ENCODE data around the gene SEC61A2.

Gene SEC61A2

DNA sequence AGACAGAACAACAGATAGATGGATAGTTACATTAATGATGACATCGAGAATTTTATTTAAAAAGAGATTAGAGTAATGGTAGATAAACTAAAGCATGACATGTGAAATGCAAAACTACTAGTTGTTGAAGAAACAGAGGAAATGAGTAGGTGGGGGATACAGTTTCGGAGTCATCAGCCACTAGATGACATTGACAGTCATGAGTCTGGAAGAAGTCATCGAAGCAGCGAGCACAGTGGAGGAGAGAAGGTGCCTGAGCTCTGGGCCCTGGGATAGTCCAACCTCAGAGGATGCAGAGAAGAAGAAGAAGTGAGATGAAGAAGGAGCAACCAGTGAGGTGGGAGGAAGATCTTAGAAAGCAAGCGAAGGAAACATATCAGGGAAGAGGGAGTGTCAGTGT lies 20.2 kb upstream of the SEC61A2 start:
- no peaks in the 10 kb centered on the region for H3K9me3 ChIP-seq (ENCODE audit: control insufficient read depth, low read length)
- no peak overlapping the region for H3K27ac ChIP-seq (ENCODE audit: insufficient read depth, low read depth, low read length, poor library complexity, severe bottlenecking)
- no peak overlapping the region for H3K4me3 ChIP-seq (ENCODE audit: insufficient read depth, low read depth, low read length)
- WGBS, 2 experiments: 96% methylated on average over 5 of the region's 5 CpGs
- no peaks in the 10 kb centered on the region for H3K4me1 ChIP-seq (ENCODE audit: control insufficient read depth, insufficient read depth, low read length)
- no peaks in the 10 kb centered on the region for H3K27me3 ChIP-seq (ENCODE audit: control insufficient read depth, insufficient read depth, low read length, poor library complexity, severe bottlenecking)
- peaks cover 24% of the 10 kb centered on the region for H3K36me3 ChIP-seq (ENCODE audit: control insufficient read depth, insufficient read depth, low read length)

DNA sequence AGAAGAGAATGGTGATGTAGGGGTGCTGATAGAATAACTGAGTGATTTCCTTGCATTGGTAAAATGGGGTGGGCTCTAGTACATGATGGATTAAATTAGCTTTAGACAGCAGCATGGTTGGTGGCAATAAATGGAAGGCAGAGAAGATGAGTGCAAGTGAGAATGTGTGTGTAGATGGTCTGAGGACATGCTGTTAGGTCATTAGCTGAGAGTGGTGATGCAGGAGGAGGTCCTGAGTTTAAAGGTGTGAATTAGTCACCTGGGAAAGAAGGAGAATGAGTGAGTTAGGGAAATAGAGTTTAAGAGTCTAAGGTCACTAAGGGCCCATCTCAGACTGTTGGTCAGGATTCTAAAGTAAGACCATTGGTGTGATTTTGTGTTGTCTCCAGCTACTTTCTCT lies 17.9 kb upstream of the SEC61A2 start:
- Histone ChIP-seq H3K9me3 (ENCODE audit: control insufficient read depth, low read length) (no peaks in the 10 kb centered on the region), H3K27me3 (ENCODE audit: control insufficient read depth, insufficient read depth, low read length, poor library complexity, severe bottlenecking) (no peaks in the 10 kb centered on the region), H3K4me3 (ENCODE audit: insufficient read depth, low read depth, low read length) (no peak overlapping the region), H3K36me3 (ENCODE audit: control insufficient read depth, insufficient read depth, low read length) (peaks cover 16% of the 10 kb centered on the region), H3K4me1 (ENCODE audit: control insufficient read depth, insufficient read depth, low read length) (no peaks in the 10 kb centered on the region), H3K27ac (ENCODE audit: insufficient read depth, low read depth, low read length, poor library complexity, severe bottlenecking) (no peak overlapping the region)

DNA sequence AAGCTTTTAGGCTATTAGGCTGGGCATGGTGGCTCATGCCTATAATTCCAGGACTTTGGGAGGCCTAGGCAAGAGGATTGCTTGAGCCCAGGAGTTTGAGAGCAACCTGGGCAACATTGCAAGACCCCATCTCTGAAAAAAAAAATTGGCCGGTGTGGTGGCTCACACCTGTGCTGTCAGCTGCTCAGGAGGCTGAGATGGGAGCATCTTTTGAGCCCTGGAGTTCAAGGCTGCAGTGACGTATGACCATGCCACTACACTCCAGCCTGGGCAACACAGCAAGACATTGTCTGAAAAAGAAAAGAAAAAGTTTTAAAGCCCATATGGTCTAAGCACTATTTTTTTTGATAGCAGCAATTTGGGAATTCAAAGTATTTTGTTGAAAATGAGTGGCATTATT lies 15.8 kb upstream of the SEC61A2 start:
- H3K27me3 ChIP-seq (ENCODE audit: control insufficient read depth, insufficient read depth, low read length, poor library complexity, severe bottlenecking): no peaks in the 10 kb centered on the region
- WGBS, 2 experiments: 91 to 95% methylated on average over 2 of the region's 2 CpGs

DNA sequence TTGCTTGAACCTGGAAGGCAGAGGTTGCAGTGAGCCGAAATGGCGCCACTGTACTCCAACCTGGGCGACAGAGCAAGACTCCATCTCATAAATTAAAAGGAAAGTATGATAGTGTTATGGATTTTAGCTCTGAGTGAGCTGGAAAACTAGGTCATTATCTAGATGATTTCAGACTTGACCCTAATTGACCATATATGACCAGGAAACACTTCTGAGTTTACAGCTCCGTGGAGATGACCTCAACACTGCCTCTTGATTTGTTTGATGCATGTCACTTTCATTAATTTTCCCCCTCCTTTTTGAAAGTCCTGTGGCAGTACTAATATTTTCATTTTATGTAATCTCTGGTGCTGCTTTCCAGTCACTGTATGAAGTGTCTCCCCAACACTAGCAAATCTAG lies 7.8 kb upstream of the SEC61A2 start:
- Histone ChIP-seq H3K36me3 (ENCODE audit: control insufficient read depth, insufficient read depth, low read length) (peaks cover 24% of the 10 kb centered on the region), H3K27me3 (ENCODE audit: control insufficient read depth, insufficient read depth, low read length, poor library complexity, severe bottlenecking) (no peaks in the 10 kb centered on the region), H3K4me1 (ENCODE audit: control insufficient read depth, insufficient read depth, low read length) (no peaks in the 10 kb centered on the region), H3K27ac (ENCODE audit: insufficient read depth, low read depth, low read length, poor library complexity, severe bottlenecking) (no peak overlapping the region), H3K9me3 (ENCODE audit: control insufficient read depth, low read length) (no peaks in the 10 kb centered on the region), H3K4me3 (ENCODE audit: insufficient read depth, low read depth, low read length) (no peak overlapping the region)
- 93 to 95% methylated on average over 4 of the region's 4 CpGs for WGBS, 2 experiments

More for the DNA sequence above, 15.8 kb upstream of the SEC61A2 start:
- Histone ChIP-seq H3K9me3 (ENCODE audit: control insufficient read depth, low read length) (no peaks in the 10 kb centered on the region), H3K4me3 (ENCODE audit: insufficient read depth, low read depth, low read length) (no peak overlapping the region), H3K4me1 (ENCODE audit: control insufficient read depth, insufficient read depth, low read length) (no peaks in the 10 kb centered on the region), H3K27ac (ENCODE audit: insufficient read depth, low read depth, low read length, poor library complexity, severe bottlenecking) (no peak overlapping the region), H3K36me3 (ENCODE audit: control insufficient read depth, insufficient read depth, low read length) (peaks cover 14% of the 10 kb centered on the region)

DNA sequence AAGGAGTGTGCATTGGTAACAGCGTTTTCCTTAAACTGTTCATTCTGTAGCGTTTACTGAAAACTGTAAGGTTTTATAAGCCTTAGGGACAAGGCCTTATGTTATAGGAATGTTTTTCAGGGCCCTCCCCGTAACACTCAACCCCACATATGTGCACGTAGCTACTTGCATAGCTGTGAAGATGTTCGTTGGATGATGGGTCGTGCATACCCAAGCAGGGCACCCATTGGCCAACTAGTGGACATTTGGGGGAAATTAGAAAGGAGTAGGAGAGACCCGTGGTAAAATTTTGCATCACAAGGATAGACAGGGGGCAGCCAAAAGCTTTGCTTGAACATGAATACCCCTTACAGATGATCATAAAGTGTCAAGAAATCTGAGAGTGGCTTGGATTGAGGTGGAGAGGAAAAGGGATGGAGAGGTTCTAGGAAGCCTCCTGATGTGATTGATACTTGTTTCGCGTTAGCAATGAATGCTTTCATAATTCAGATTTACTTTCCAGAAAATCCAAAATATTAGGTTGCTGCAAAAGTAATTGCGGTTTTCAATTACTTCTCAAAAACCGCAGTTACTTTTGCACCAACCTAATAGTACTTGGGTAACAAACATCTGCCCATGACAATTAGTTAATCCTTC lies 878 bp downstream of the SEC61A2 start:
- WGBS, 2 experiments: 28 to 34% methylated on average over 11 of the region's 11 CpGs
- Histone ChIP-seq H3K36me3 (ENCODE audit: control insufficient read depth, insufficient read depth, low read length) (peaks cover 11% of the 10 kb centered on the region), H3K27ac (ENCODE audit: insufficient read depth, low read depth, low read length, poor library complexity, severe bottlenecking) (no peak overlapping the region), H3K4me3 (ENCODE audit: insufficient read depth, low read depth, low read length) (peak overlapping the region; percentile 92), H3K4me1 (ENCODE audit: control insufficient read depth, insufficient read depth, low read length) (peaks cover 4% of the 10 kb centered on the region), H3K27me3 (ENCODE audit: control insufficient read depth, insufficient read depth, low read length, poor library complexity, severe bottlenecking) (no peaks in the 10 kb centered on the region), H3K9me3 (ENCODE audit: control insufficient read depth, low read length) (no peaks in the 10 kb centered on the region)

DNA sequence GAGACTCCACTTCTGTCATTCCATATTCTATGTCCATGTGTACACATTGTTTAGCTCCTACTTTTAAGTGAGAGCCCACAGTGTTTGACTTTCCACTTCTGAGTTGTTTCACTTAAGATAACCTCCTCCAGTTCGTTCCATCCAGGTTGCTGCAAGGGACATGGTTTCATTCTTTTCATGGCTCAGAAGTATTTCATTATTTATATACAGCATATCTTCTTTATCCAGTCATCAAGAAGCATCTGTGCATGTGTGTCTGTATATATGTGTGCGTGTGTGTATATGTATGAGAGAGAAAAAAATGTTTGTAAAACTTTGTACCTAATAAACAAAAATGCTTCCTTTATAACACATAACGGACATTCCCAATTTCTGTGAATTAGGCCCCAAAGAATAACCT lies 6.2 kb downstream of the SEC61A2 start:
- no peaks in the 10 kb centered on the region for H3K9me3 ChIP-seq (ENCODE audit: control insufficient read depth, low read length)
- H3K4me1 ChIP-seq (ENCODE audit: control insufficient read depth, insufficient read depth, low read length): peaks cover 4% of the 10 kb centered on the region
- WGBS, 2 experiments: 91 to 94% methylated on average over 2 of the region's 3 CpGs
- H3K36me3 ChIP-seq (ENCODE audit: control insufficient read depth, insufficient read depth, low read length): peaks cover 29% of the 10 kb centered on the region
- peak overlapping the region; percentile 16 for H3K27ac ChIP-seq (ENCODE audit: insufficient read depth, low read depth, low read length, poor library complexity, severe bottlenecking)
- H3K4me3 ChIP-seq (ENCODE audit: insufficient read depth, low read depth, low read length): no peak overlapping the region
- H3K27me3 ChIP-seq (ENCODE audit: control insufficient read depth, insufficient read depth, low read length, poor library complexity, severe bottlenecking): no peaks in the 10 kb centered on the region

DNA sequence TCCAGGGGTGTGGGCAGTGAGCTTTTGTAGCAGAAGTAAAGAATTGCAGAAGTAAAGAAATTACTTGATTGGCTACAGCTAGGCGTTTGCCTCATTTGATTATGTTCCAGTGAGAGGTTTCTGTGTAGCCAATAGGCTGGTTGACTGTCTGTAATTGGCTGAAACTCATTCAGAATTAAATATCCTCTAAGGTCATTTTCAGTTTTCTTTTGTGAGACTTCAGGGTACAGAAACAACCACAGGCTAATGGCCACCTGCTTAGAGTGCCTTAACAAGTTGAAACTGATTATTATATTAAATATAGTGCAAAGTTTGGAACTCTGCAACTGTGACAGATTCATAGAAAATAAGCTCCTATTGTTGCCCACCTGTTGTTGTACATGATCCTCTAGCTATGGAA lies 10.6 kb downstream of the SEC61A2 start:
- H3K36me3 ChIP-seq (ENCODE audit: control insufficient read depth, insufficient read depth, low read length): peaks cover 39% of the 10 kb centered on the region
- H3K27me3 ChIP-seq (ENCODE audit: control insufficient read depth, insufficient read depth, low read length, poor library complexity, severe bottlenecking): no peaks in the 10 kb centered on the region
- 92 to 95% methylated on average over 1 of the region's 1 CpG for WGBS, 2 experiments

DNA sequence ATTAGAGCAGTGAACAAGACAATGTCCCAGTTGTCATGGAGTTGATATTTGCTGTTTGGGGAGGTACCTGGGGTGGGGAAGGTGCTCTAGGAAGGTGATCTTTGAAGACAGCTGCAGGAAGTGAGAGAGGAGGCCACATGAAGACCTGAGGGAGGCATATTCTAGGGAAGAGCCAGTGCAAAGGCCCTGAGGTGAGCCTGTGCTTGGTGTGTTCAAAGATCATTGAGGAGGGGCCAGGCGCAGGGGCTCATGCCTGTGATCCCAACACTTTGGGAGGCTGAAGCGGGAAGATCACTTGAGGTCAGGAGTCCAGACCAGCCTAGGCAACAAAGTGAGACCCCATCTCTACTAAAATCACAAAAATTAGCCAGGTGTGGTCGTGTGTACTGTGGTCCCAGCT lies 15.1 kb downstream of the SEC61A2 start:
- Histone ChIP-seq H3K27me3 (ENCODE audit: control insufficient read depth, insufficient read depth, low read length, poor library complexity, severe bottlenecking) (no peaks in the 10 kb centered on the region), H3K9me3 (ENCODE audit: control insufficient read depth, low read length) (no peaks in the 10 kb centered on the region), H3K36me3 (ENCODE audit: control insufficient read depth, insufficient read depth, low read length) (peaks cover 21% of the 10 kb centered on the region), H3K27ac (ENCODE audit: insufficient read depth, low read depth, low read length, poor library complexity, severe bottlenecking) (no peak overlapping the region), H3K4me1 (ENCODE audit: control insufficient read depth, insufficient read depth, low read length) (no peaks in the 10 kb centered on the region), H3K4me3 (ENCODE audit: insufficient read depth, low read depth, low read length) (no peak overlapping the region)
- 94% methylated on average over 3 of the region's 3 CpGs for WGBS, 2 experiments

More for the DNA sequence above, 10.6 kb downstream of the SEC61A2 start:
- no peak overlapping the region for H3K4me3 ChIP-seq (ENCODE audit: insufficient read depth, low read depth, low read length)
- no peak overlapping the region for H3K27ac ChIP-seq (ENCODE audit: insufficient read depth, low read depth, low read length, poor library complexity, severe bottlenecking)
- H3K9me3 ChIP-seq (ENCODE audit: control insufficient read depth, low read length): no peaks in the 10 kb centered on the region
- no peaks in the 10 kb centered on the region for H3K4me1 ChIP-seq (ENCODE audit: control insufficient read depth, insufficient read depth, low read length)

DNA sequence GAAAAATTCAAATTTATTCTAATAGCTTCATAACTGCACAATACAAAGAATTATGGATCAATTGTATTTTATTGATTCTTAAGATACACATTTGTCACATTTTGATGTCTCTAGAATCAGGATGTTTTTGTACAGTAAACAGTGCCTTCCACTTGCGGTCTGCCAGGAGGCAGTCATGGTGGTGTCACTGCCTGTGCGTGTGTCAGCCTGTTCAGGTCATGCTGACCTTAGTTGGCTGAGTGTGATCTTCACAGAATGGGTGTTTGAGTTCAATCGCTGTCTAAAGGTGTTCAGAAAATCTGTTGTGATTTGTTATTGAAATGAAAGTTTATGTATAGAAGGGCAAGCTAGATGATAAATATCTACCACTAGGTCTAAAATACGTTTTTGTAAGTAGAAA lies 20.7 kb downstream of the SEC61A2 start:
- no peak overlapping the region for H3K4me3 ChIP-seq (ENCODE audit: insufficient read depth, low read depth, low read length)
- H3K4me1 ChIP-seq (ENCODE audit: control insufficient read depth, insufficient read depth, low read length): no peaks in the 10 kb centered on the region
- 87 to 89% methylated on average over 4 of the region's 4 CpGs for WGBS, 2 experiments
- H3K27me3 ChIP-seq (ENCODE audit: control insufficient read depth, insufficient read depth, low read length, poor library complexity, severe bottlenecking): no peaks in the 10 kb centered on the region
- H3K27ac ChIP-seq (ENCODE audit: insufficient read depth, low read depth, low read length, poor library complexity, severe bottlenecking): no peak overlapping the region
- H3K36me3 ChIP-seq (ENCODE audit: control insufficient read depth, insufficient read depth, low read length): no peaks in the 10 kb centered on the region
- no peaks in the 10 kb centered on the region for H3K9me3 ChIP-seq (ENCODE audit: control insufficient read depth, low read length)

DNA sequence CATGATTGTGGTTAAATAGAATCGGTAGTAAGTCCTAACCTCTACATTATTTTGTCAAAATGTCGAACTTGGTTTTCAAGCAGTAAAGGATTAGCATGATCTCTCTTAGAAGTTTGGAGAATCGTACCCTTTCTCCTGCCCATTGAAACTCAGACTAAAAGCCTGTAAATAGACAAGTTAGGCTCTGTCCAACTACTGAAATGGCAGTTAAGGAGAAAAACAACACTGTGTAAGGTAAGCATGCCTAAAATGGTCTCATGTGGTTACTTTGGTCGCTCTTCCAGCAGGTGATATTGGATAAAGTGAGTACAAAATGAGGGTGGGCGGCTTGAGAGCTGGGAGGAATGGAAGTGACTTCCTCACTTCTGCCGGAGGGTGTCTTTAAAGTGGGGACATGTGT lies 25.0 kb downstream of the SEC61A2 start:
- Histone ChIP-seq H3K9me3 (ENCODE audit: control insufficient read depth, low read length) (no peaks in the 10 kb centered on the region), H3K27me3 (ENCODE audit: control insufficient read depth, insufficient read depth, low read length, poor library complexity, severe bottlenecking) (no peaks in the 10 kb centered on the region)
- 95 to 97% methylated on average over 6 of the region's 6 CpGs for WGBS, 2 experiments

More for the DNA sequence above, 25.0 kb downstream of the SEC61A2 start:
- Histone ChIP-seq H3K36me3 (ENCODE audit: control insufficient read depth, insufficient read depth, low read length) (peaks cover 9% of the 10 kb centered on the region), H3K27ac (ENCODE audit: insufficient read depth, low read depth, low read length, poor library complexity, severe bottlenecking) (no peak overlapping the region), H3K4me3 (ENCODE audit: insufficient read depth, low read depth, low read length) (no peak overlapping the region), H3K4me1 (ENCODE audit: control insufficient read depth, insufficient read depth, low read length) (no peaks in the 10 kb centered on the region)
